Measurements from ENCODE around the gene BCKDHB. TPM values are rescaled to one million over a fixed set of nuclear protein-coding genes. Genes with fewer than 3 reads are reported as not detected.

BCKDHB gene
- polyA plus RNA-seq, 2 of the 4 experiments (the other 2 are of a cell fraction): 7.7 to 15.0 TPM

- no peak for TF ChIP-seq HMGXB4 (CRISPR knock-in tag; IDR thresholded peaks at IDR 0.05; ENCODE audit: borderline replicate concordance)
These were observed 119.7 kb downstream of the BCKDHB start (continued) for GRCh38 chr6:80226151-80226550.

- TF ChIP-seq RFX5 (IDR thresholded peaks at IDR 0.05) (no peak), REST (IDR thresholded peaks at IDR 0.05) (no peak), ZNF302 (CRISPR knock-in tag; IDR thresholded peaks at IDR 0.05) (no peak), ELK1 (IDR thresholded peaks at IDR 0.05; ENCODE audit: low read depth, low read length) (no peak), MYC (IDR thresholded peaks at IDR 0.05; ENCODE audit: borderline replicate concordance, low read length) (no peak), JUN (IDR thresholded peaks at IDR 0.05) (no peak)
- H3K4me3 ChIP-seq: no peak overlapping the region
- ChIA-PET CTCF (interaction anchor here (1.3 kb wide), 1 partner anchor 12 kb away, joined by 3 read pairs; no protein-coding TSS in a partner anchor), POLR2A (no interaction called here)
- FAIRE-seq (no peak), ATAC-seq (no peak), DNase-seq (ENCODE audit: low read depth in 1 of 2, low spot score in 1 of 2) (no peak)
- H3K4me1 ChIP-seq: no peaks in the 10 kb centered on the region
- no peak overlapping the region for H3K27ac ChIP-seq
- 93% methylated on average over 5 of the region's 5 CpGs for WGBS (ENCODE audit: missing lambda C conversion rate)
- no peaks in the 10 kb centered on the region for H3K9me3 ChIP-seq
- H3K4me2 ChIP-seq: no peak overlapping the region
These were observed 120.2 kb downstream of the BCKDHB start for GRCh38 chr6:80226699-80227098.

GRCh38 chr6:80227545-80228105, 121.2 kb downstream of the BCKDHB start:
- CTCF ChIA-PET: interaction anchor here (1.3 kb wide), 1 partner anchor 13 kb away, joined by 3 read pairs; no protein-coding TSS in a partner anchor
- Histone ChIP-seq H3K9me3 (no peaks in the 10 kb centered on the region), H3K27ac (no peak overlapping the region), H3K4me2 (no peak overlapping the region), H3K4me3 (no peak overlapping the region), H3K4me1 (no peaks in the 10 kb centered on the region)
- 85% methylated on average over 2 of the region's 2 CpGs for WGBS (ENCODE audit: missing lambda C conversion rate)
- DNase-seq (ENCODE audit: low read depth in 1 of 2, low spot score in 1 of 2) (no peak), ATAC-seq (no peak), FAIRE-seq (no peak)
- TF ChIP-seq SREBF2 (IDR thresholded peaks at IDR 0.05) (no peak), RNF2 (IDR thresholded peaks at IDR 0.05; ENCODE audit: borderline replicate concordance, low read depth) (no peak), BHLHE40 (IDR thresholded peaks at IDR 0.05; ENCODE audit: low read depth, low read length) (no peak)
- POLR2A ChIA-PET: no interaction called here

GRCh38 chr6:80233262-80233661, 126.8 kb downstream of the BCKDHB start:
- Histone ChIP-seq H3K4me3 (no peak overlapping the region), H3K27ac (no peak overlapping the region), H3K4me1 (no peaks in the 10 kb centered on the region), H3K9me3 (no peaks in the 10 kb centered on the region), H3K4me2 (no peak overlapping the region)
- ChIA-PET POLR2A (no interaction called here), CTCF (no interaction called here)
- FAIRE-seq: no peak
- ATAC-seq: no peak
- DNase-seq (ENCODE audit: low read depth in 1 of 2, low spot score in 1 of 2): no peak
- TF ChIP-seq EHF (CRISPR knock-in tag; IDR thresholded peaks at IDR 0.05): no peak
- no peak for TF ChIP-seq HEYL (CRISPR knock-in tag; IDR thresholded peaks at IDR 0.05)
- no peak for TF ChIP-seq EHMT2 (IDR thresholded peaks at IDR 0.05; ENCODE audit: low read depth)
- no peak for TF ChIP-seq SREBF2 (IDR thresholded peaks at IDR 0.05)
- TF ChIP-seq ESRRA (IDR thresholded peaks at IDR 0.05; ENCODE audit: borderline replicate concordance, low read length): no peak
- no peak for TF ChIP-seq POLR2A (IDR thresholded peaks at IDR 0.05; ENCODE audit: low read length)
- no peak for TF ChIP-seq MAZ (IDR thresholded peaks at IDR 0.05; ENCODE audit: borderline replicate concordance, low read depth, low read length)
- no peak for TF ChIP-seq NR3C1 (IDR thresholded peaks at IDR 0.05)
- no peak for TF ChIP-seq KDM1A (IDR thresholded peaks at IDR 0.05; ENCODE audit: low read depth)
- TF ChIP-seq NFE2L2 (conservative IDR thresholded peaks at IDR 0.05; ENCODE audit: low read length): no peak
- TF ChIP-seq HES2 (IDR thresholded peaks at IDR 0.05): no peak
- 92% methylated on average over 1 of the region's 1 CpG for WGBS (ENCODE audit: missing lambda C conversion rate)

Data from A549 (cell line).